H9 (cell line): ENCODE measurements around the gene GJB4. TPM values are rescaled to one million over a fixed set of nuclear protein-coding genes. Genes with fewer than 3 reads are reported as not detected.

Experiments
- DNase-seq: peaks from one replicate; pipeline ENCODE4 v3.0.0-alpha.2; 2017
- H2AFZ ChIP-seq: one replicate; pipeline ENCODE4 v1.6.1; 2013; ENCODE audit warnings: mild to moderate bottlenecking, low read length, control low read depth, moderate library complexity
- H2AK5ac ChIP-seq: 2 replicates; pipeline ENCODE4 v1.6.1; 2013; ENCODE audit warnings: low read length, control low read depth, mixed read lengths; ENCODE audit not compliant: insufficient read length
- H2BK120ac ChIP-seq: one replicate; pipeline ENCODE4 v1.6.1; 2013; ENCODE audit warnings: low read depth, mild to moderate bottlenecking, low read length, control low read depth, inconsistent platforms; ENCODE audit not compliant: poor library complexity, severe bottlenecking
- H2BK12ac ChIP-seq: 2 replicates; pipeline ENCODE4 v1.6.1; 2013; ENCODE audit warnings: low read length, control low read depth, mixed read lengths, low read depth; ENCODE audit not compliant: insufficient read length
- H2BK15ac ChIP-seq: 2 replicates; pipeline ENCODE4 v1.6.1; 2013; ENCODE audit warnings: low read depth, low read length, control low read depth
- H2BK20ac ChIP-seq: one replicate; pipeline ENCODE4 v1.6.1; 2013; ENCODE audit warnings: low read depth, mild to moderate bottlenecking, low read length, control low read depth, inconsistent platforms; ENCODE audit not compliant: poor library complexity, severe bottlenecking
- H2BK5ac ChIP-seq: 2 replicates; pipeline ENCODE4 v1.6.1; 2013; ENCODE audit warnings: low read length, control low read depth, mixed read lengths; ENCODE audit not compliant: insufficient read length
- H3K14ac ChIP-seq: 2 replicates; pipeline ENCODE4 v1.6.1; 2013; ENCODE audit warnings: low read length, control low read depth; ENCODE audit not compliant: insufficient read depth
- H3K18ac ChIP-seq: 2 replicates; pipeline ENCODE4 v1.6.1; 2013; ENCODE audit warnings: low read depth, mild to moderate bottlenecking, mixed read lengths, low read length, control low read depth; ENCODE audit not compliant: insufficient read length
- H3K23ac ChIP-seq: 2 replicates; pipeline ENCODE4 v1.6.1; 2013; ENCODE audit warnings: low read length, control low read depth, mixed read lengths, low read depth; ENCODE audit not compliant: insufficient read length
- H3K23me2 ChIP-seq: 2 replicates; pipeline ENCODE4 v1.6.1; 2013; ENCODE audit warnings: low read depth, mild to moderate bottlenecking, mixed read lengths, low read length, control low read depth; ENCODE audit not compliant: insufficient read length, poor library complexity, severe bottlenecking
- H3K27ac ChIP-seq: 2 replicates; pipeline ENCODE4 v1.5.1; 2013; ENCODE audit warnings: low read length, control low read depth, mixed read lengths, low read depth; ENCODE audit not compliant: insufficient read length
- H3K27me3 ChIP-seq: 2 replicates; pipeline ENCODE4 v1.6.1; 2013; ENCODE audit warnings: low read length, control low read depth, inconsistent platforms; ENCODE audit not compliant: insufficient read depth
- H3K4ac ChIP-seq: 2 replicates; pipeline ENCODE4 v1.6.1; 2013; ENCODE audit warnings: low read depth, mild to moderate bottlenecking, control low read depth, inconsistent platforms, low read length, moderate library complexity
- H3K4me1 ChIP-seq: 2 replicates; pipeline ENCODE4 v1.6.1; 2013; ENCODE audit warnings: low read length, control low read depth, inconsistent platforms; ENCODE audit not compliant: insufficient read depth
- H3K4me2 ChIP-seq: 2 replicates; pipeline ENCODE4 v1.6.1; 2013; ENCODE audit warnings: low read length, control low read depth, mixed read lengths; ENCODE audit not compliant: insufficient read length, insufficient read depth
- H3K56ac ChIP-seq: 2 replicates; pipeline ENCODE4 v1.6.1; 2013; ENCODE audit warnings: low read depth, mild to moderate bottlenecking, mixed read lengths, low read length, control low read depth; ENCODE audit not compliant: insufficient read length
- H3K79me1 ChIP-seq: 2 replicates; pipeline ENCODE4 v1.6.1; 2013; ENCODE audit warnings: low read depth, mild to moderate bottlenecking, moderate library complexity, low read length, control low read depth, inconsistent platforms; ENCODE audit not compliant: insufficient read depth, poor library complexity, severe bottlenecking
- H3K79me2 ChIP-seq: 2 replicates; pipeline ENCODE4 v1.6.1; 2013; ENCODE audit warnings: low read length, control low read depth, inconsistent platforms; ENCODE audit not compliant: insufficient read depth
- H3K9ac ChIP-seq: 2 replicates; pipeline ENCODE4 v1.6.1; 2013; ENCODE audit warnings: low read length, control low read depth, mixed read lengths; ENCODE audit not compliant: insufficient read length; ENCODE audit errors: extremely low read depth
- H3K9me3 ChIP-seq: one replicate; pipeline ENCODE4 v1.6.1; 2013; ENCODE audit warnings: low read depth, low read length, inconsistent platforms; ENCODE audit not compliant: control insufficient read depth
- H3T11ph ChIP-seq: one replicate; pipeline ENCODE4 v1.6.1; 2013; ENCODE audit warnings: mild to moderate bottlenecking, low read length, control low read depth, inconsistent platforms
- H4K20me1 ChIP-seq: one replicate; pipeline ENCODE4 v1.6.1; 2013; ENCODE audit not compliant: control insufficient read depth, insufficient read length, insufficient read depth
- H4K5ac ChIP-seq: 2 replicates; pipeline ENCODE4 v1.6.1; 2013; ENCODE audit warnings: low read depth, mild to moderate bottlenecking, mixed read lengths, low read length, control low read depth; ENCODE audit not compliant: insufficient read length
- H4K8ac ChIP-seq: replicated peaks from 2 replicates; pipeline ENCODE4 v1.6.1; 2013; ENCODE audit warnings: low read length, control low read depth, mixed read lengths, low read depth; ENCODE audit not compliant: insufficient read length
- H4K91ac ChIP-seq: 2 replicates; pipeline ENCODE4 v1.6.1; 2013; ENCODE audit warnings: low read depth, mild to moderate bottlenecking, moderate library complexity, mixed read lengths, low read length, control low read depth; ENCODE audit not compliant: insufficient read length
- H3K27ac Mint-ChIP-seq, 3 experiments: 2 replicates in 2 of 3; 3 replicates in 1 of 3; pipeline ENCODE4 v1.8.0; 2020 to 2021; ENCODE audit warnings: mixed read lengths in 3 of 3, mild to moderate bottlenecking in 1 of 3, moderate library complexity in 1 of 3
- H3K27me3 Mint-ChIP-seq: 2 replicates; pipeline ENCODE4 v1.8.0; 2021; ENCODE audit warnings: low read depth, mild to moderate bottlenecking, moderate library complexity, mixed read lengths
- H3K36me3 Mint-ChIP-seq, 3 experiments: 2 replicates in 2 of 3; 3 replicates in 1 of 3; pipeline ENCODE4 v1.8.0; 2020 to 2021; ENCODE audit warnings: low read depth in 3 of 3, mixed read lengths in 3 of 3; ENCODE audit not compliant: insufficient read depth in 1 of 3
- H3K4me1 Mint-ChIP-seq, 2 experiments: 2 replicates each; pipeline ENCODE4 v1.8.0; 2020; ENCODE audit warnings: mixed read lengths in 2 of 2
- H3K4me3 Mint-ChIP-seq, 2 experiments: 2 replicates in 1 of 2; 3 replicates in 1 of 2; pipeline ENCODE4 v1.8.0; 2020 to 2021; ENCODE audit warnings: mild to moderate bottlenecking in 2 of 2, mixed read lengths in 2 of 2, moderate library complexity in 1 of 2
- H3K9me3 Mint-ChIP-seq, 2 experiments: 2 replicates in 1 of 2; 3 replicates in 1 of 2; pipeline ENCODE4 v1.8.0; 2020; ENCODE audit warnings: mild to moderate bottlenecking in 2 of 2, mixed read lengths in 2 of 2, moderate library complexity in 1 of 2
- whole genome bisulfite sequencing: extraction: QIAGEN DNeasy Blood & Tissue Kit; methylation state at CpG from one replicate; pipeline ENCODE4 v1.1.7; 2013; ENCODE audit warnings: missing lambda C conversion rate, low lambda C conversion rate, mixed read lengths; ENCODE audit not compliant: insufficient read length; ENCODE audit errors: extremely low coverage; 5-methylcytosine and 5-hydroxymethylcytosine counted together
- total RNA-seq: library from RNA; stranded (reverse); gene quantifications from 2 replicates; pipeline ENCODE4 v1.2.1, GENCODE V29; 2021
- TF ChIP-seq, protein P1 (sequence below): fragments of 200-600 bp; sonication (generic); conservative IDR thresholded peaks from 3 replicates; pipeline ENCODE4 v1.8.0; 2021; ENCODE audit warnings: antibody characterized with exemption, mild to moderate bottlenecking

The GJB4 gene
- total RNA-seq, 1 experiment from 2014 or later = not detected

DNA sequence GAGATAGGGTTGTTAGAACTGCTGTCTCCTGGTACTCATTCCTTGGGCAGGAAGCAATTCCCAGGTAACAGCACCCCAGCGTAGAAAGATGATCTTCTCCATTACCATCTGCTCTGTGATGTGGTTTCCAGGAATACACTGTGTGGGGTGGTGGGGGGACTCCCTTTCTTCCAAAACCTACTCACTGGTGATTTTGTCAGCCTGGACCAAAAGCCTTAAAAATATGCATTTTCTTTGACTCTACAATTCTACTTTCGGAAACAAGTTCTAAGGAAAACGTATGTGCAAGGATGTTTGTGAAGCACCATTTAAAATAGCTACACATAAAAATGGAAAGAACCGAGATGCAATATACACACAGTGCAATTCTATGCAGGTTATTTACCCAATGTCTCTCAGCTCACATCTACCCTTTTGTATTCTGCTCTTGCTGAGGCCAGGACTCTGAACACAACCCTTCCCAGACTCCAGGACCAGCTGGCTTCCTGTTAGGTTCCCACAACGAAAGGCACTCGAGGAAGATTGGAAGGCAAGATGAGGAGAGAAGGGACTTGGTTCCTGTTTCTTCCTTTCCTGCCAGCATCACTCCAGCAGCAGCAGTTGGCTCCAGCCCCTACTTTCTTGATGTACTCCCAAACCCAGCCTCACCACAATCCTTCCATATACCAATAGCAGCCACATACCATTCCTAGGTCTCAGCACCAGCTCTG, 37.7 kb upstream of the GJB4 start:
- Histone ChIP-seq H2BK12ac (no peak overlapping the region), H4K8ac (no peak overlapping the region), H2BK5ac (no peak overlapping the region), H3K23ac (no peak overlapping the region), H4K20me1 (no peaks in the 10 kb centered on the region), H2BK20ac (no peak overlapping the region), H2AK5ac (no peak overlapping the region), H2AFZ (no peak overlapping the region), H4K5ac (no peak overlapping the region), H3K23me2 (no peaks in the 10 kb centered on the region), H3T11ph (no peak overlapping the region), H3K27me3 (no peaks in the 10 kb centered on the region), H3K18ac (no peak overlapping the region), H3K14ac (no peak overlapping the region), H3K9ac (no peak overlapping the region), H3K4me2 (no peak overlapping the region), H3K9me3 (no peaks in the 10 kb centered on the region), H3K79me2 (no peaks in the 10 kb centered on the region), H2BK15ac (no peak overlapping the region), H2BK120ac (no peak overlapping the region), H3K4me1 (no peaks in the 10 kb centered on the region), H3K56ac (no peak overlapping the region), H3K4ac (no peak overlapping the region), H4K91ac (no peak overlapping the region), H3K79me1 (no peaks in the 10 kb centered on the region), H3K27ac (no peak overlapping the region)
- Mint-ChIP-seq H3K4me3 (no peak overlapping the region), H3K9me3 (no peaks in the 10 kb centered on the region; a peak in 1 of 5 replicates), H3K36me3 (no peaks in the 10 kb centered on the region), H3K4me1 (no peaks in the 10 kb centered on the region), H3K27me3 (peaks cover 42% of the 10 kb centered on the region), H3K27ac (no peak overlapping the region)
- WGBS = no CpG with 5 or more reads among the region's 6 CpGs
- no peak for DNase-seq
- TF ChIP-seq, protein P1, sequence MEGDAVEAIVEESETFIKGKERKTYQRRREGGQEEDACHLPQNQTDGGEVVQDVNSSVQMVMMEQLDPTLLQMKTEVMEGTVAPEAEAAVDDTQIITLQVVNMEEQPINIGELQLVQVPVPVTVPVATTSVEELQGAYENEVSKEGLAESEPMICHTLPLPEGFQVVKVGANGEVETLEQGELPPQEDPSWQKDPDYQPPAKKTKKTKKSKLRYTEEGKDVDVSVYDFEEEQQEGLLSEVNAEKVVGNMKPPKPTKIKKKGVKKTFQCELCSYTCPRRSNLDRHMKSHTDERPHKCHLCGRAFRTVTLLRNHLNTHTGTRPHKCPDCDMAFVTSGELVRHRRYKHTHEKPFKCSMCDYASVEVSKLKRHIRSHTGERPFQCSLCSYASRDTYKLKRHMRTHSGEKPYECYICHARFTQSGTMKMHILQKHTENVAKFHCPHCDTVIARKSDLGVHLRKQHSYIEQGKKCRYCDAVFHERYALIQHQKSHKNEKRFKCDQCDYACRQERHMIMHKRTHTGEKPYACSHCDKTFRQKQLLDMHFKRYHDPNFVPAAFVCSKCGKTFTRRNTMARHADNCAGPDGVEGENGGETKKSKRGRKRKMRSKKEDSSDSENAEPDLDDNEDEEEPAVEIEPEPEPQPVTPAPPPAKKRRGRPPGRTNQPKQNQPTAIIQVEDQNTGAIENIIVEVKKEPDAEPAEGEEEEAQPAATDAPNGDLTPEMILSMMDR = no peak
